ENCODE data around the gene CERS6. TPM values are rescaled to one million over a fixed set of nuclear protein-coding genes. Genes with fewer than 3 reads are reported as not detected.
"Not testable (repeated sequence)": the region's sequence is repeated elsewhere in the genome, so short reads cannot be mapped to it uniquely, and the experiment has no call there.

Gene CERS6
- 10 to 100 TPM; 35.7 to 60.6 (median 39.2) TPM for total RNA-seq

- DNase-seq: peak; percentile 97 to 98
- WGBS, 2 donors: 3 to 6% methylated on average over 20 to 38 of the region's 72 CpGs
- peak within 1 kb of the TSS; percentile 74 to 94 (median 86) for H3K4me3 ChIP-seq (replicated peaks in 1 of 3)
- H3K36me3 ChIP-seq: no peaks in the 10 kb centered on the region
- peaks cover 0 to 12% of the 10 kb centered on the region in 2 donors for H3K4me1 ChIP-seq
- no peaks in the 10 kb centered on the region for H3K27me3 ChIP-seq
- H3K27ac ChIP-seq: peak within 1 kb of the TSS; percentile 32 to 80 (median 79)
- H3K9me3 ChIP-seq: no peaks in the 10 kb centered on the region
- intact Hi-C loops (cut with DNase I): loop anchor here (10.0 kb wide), 1 partner anchor 249 kb away; no protein-coding TSS in a partner anchor
- TF ChIP-seq POLR2A (IDR thresholded peaks at IDR 0.05): peak; percentile 3 to 93
- no peak for TF ChIP-seq CTCF (IDR thresholded peaks at IDR 0.05)
Measured at GRCh38 chr2:168455645-168456520, at the start of gene CERS6. TSS of gene CERS6 (plus strand) at chr2:168456272. CDS start at chr2:168456449, 177 bp downstream.

GRCh38 chr2:168412301-168412700 lies 43.8 kb upstream of the CERS6 start:
- H3K36me3 ChIP-seq; H3K4me3 ChIP-seq (replicated peaks in 1 of 3); H3K4me1 ChIP-seq; intact Hi-C loops (cut with DNase I); DNase-seq; H3K9me3 ChIP-seq; H3K27me3 ChIP-seq; H3K27ac ChIP-seq: not testable (repeated sequence)
- WGBS, 2 donors: 69 to 77% methylated on average over 4 of the region's 5 CpGs

GRCh38 chr2:168413101-168413500 lies 43.0 kb upstream of the CERS6 start:
- not testable (repeated sequence) for H3K27me3 ChIP-seq

GRCh38 chr2:168416555-168416954 lies 39.5 kb upstream of the CERS6 start:
- H3K36me3 ChIP-seq: no peaks in the 10 kb centered on the region
- TF ChIP-seq POLR2A (IDR thresholded peaks at IDR 0.05): no peak
- TF ChIP-seq CTCF (IDR thresholded peaks at IDR 0.05): no peak

More at GRCh38 chr2:168413101-168413500, 43.0 kb upstream of the CERS6 start:
- H3K9me3 ChIP-seq; H3K27ac ChIP-seq; DNase-seq; intact Hi-C loops (cut with DNase I); H3K36me3 ChIP-seq; H3K4me3 ChIP-seq (replicated peaks in 1 of 3); H3K4me1 ChIP-seq: not testable (repeated sequence)
- 100% methylated on average over 3 of the region's 3 CpGs; no CpG with 5 or more reads in 1 of the 2 donors for WGBS, 2 donors

DNA sequence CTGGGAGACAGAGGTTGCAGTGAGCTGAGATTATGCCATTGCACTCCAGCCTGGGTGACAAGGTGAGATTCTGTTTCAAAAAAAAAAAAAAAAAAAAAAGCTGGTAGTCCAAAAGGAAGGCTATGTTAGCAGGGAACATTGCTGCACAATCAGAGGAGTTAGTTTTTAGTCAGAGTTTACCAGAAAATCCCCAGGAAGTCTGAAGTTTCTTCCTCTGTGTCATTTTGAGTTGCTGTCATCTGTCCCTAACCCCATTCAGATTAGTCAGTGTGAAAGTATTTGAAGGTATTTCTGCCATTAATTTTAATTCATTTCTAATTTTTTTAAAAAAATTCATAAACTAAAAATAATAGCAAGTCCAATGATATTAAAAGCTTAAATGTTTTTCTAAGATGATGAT lies 33.5 kb upstream of the CERS6 start:
- Histone ChIP-seq H3K36me3 (no peaks in the 10 kb centered on the region), H3K4me1 (no peaks in the 10 kb centered on the region), H3K27me3 (no peaks in the 10 kb centered on the region), H3K9me3 (no peaks in the 10 kb centered on the region), H3K4me3 (replicated peaks in 1 of 3) (no peak overlapping the region), H3K27ac (no peak overlapping the region)
- TF ChIP-seq POLR2A (IDR thresholded peaks at IDR 0.05) (no peak), CTCF (IDR thresholded peaks at IDR 0.05) (no peak)
- intact Hi-C loops (cut with DNase I): no loop called here
- no peak for DNase-seq

More at GRCh38 chr2:168416555-168416954, 39.5 kb upstream of the CERS6 start:
- no peaks in the 10 kb centered on the region for H3K27me3 ChIP-seq
- intact Hi-C loops (cut with DNase I): no loop called here
- no peak for DNase-seq
- no peaks in the 10 kb centered on the region for H3K9me3 ChIP-seq
- no peaks in the 10 kb centered on the region for H3K4me1 ChIP-seq
- no peak overlapping the region for H3K4me3 ChIP-seq (replicated peaks in 1 of 3)
- H3K27ac ChIP-seq: no peak overlapping the region

Measured in thyroid gland (tissue), 4 donors.